Liver (tissue), 3 donors: ENCODE measurements around the gene CACTIN.

Experiments
- CTCF ChIP-seq: fragments of 150-350 bp; IDR thresholded peaks from 2 replicates; pipeline ENCODE4 v1.5.1; 2017; ENCODE audit warnings: improper control_type of control experiment, low read depth, low read length; ENCODE audit not compliant: missing input control
- NR2F2 ChIP-seq: IDR thresholded peaks from 2 replicates; pipeline ENCODE4 v1.6.1; 2016; ENCODE audit warnings: antibody characterized with exemption
- RXRA ChIP-seq, 2 donors: IDR thresholded peaks; 2 replicates each; pipeline ENCODE4 v1.6.1; 2017 to 2018; ENCODE audit warnings: antibody characterized with exemption in 2 of 2, mild to moderate bottlenecking in 1 of 2
- YY1 ChIP-seq: IDR thresholded peaks from 2 replicates; pipeline ENCODE4 v1.6.1; 2016; ENCODE audit warnings: antibody characterized with exemption, mild to moderate bottlenecking
- TF ChIP-seq, protein P1 (sequence below): IDR thresholded peaks from 2 replicates; pipeline ENCODE4 v1.6.1; 2016; ENCODE audit warnings: antibody characterized with exemption, mild to moderate bottlenecking
- TF ChIP-seq, protein P2 (sequence below): IDR thresholded peaks from 2 replicates; pipeline ENCODE4 v1.6.1; 2016; ENCODE audit warnings: antibody characterized with exemption
- TF ChIP-seq, protein P3 (sequence below): IDR thresholded peaks from 2 replicates; pipeline ENCODE4 v1.6.1; 2016; ENCODE audit warnings: antibody characterized with exemption
- donor health status: healthy.
- donor health status: healthy.

DNA sequence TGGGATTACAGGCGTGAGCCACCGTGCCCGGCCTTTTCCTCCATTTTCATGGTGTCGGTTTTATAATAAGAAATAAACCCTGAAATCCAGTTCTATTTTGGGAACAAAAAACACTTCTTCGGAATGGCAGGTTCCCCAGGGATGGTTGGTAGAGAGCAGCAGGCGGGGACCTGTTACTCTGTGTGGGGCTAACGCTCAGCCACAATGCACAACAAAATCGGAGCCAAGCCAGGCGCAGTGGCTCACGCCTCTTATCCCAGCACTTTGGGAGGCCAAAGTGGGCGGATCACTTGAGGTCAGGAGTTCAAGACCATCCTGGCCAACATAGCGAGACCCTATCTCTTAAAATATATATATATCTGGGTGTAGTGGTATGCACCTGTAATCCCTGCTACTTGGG lies 25.6 kb downstream of the CACTIN start:
- TF ChIP-seq NR2F2 (no peak), CTCF (no peak), YY1 (no peak), RXRA (IDR thresholded peaks at IDR 0.05) (no peak)
- TF ChIP-seq, protein P1, sequence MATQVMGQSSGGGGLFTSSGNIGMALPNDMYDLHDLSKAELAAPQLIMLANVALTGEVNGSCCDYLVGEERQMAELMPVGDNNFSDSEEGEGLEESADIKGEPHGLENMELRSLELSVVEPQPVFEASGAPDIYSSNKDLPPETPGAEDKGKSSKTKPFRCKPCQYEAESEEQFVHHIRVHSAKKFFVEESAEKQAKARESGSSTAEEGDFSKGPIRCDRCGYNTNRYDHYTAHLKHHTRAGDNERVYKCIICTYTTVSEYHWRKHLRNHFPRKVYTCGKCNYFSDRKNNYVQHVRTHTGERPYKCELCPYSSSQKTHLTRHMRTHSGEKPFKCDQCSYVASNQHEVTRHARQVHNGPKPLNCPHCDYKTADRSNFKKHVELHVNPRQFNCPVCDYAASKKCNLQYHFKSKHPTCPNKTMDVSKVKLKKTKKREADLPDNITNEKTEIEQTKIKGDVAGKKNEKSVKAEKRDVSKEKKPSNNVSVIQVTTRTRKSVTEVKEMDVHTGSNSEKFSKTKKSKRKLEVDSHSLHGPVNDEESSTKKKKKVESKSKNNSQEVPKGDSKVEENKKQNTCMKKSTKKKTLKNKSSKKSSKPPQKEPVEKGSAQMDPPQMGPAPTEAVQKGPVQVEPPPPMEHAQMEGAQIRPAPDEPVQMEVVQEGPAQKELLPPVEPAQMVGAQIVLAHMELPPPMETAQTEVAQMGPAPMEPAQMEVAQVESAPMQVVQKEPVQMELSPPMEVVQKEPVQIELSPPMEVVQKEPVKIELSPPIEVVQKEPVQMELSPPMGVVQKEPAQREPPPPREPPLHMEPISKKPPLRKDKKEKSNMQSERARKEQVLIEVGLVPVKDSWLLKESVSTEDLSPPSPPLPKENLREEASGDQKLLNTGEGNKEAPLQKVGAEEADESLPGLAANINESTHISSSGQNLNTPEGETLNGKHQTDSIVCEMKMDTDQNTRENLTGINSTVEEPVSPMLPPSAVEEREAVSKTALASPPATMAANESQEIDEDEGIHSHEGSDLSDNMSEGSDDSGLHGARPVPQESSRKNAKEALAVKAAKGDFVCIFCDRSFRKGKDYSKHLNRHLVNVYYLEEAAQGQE: no peak
- TF ChIP-seq, protein P2, sequence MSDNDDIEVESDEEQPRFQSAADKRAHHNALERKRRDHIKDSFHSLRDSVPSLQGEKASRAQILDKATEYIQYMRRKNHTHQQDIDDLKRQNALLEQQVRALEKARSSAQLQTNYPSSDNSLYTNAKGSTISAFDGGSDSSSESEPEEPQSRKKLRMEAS: no peak
- TF ChIP-seq, protein P3, sequence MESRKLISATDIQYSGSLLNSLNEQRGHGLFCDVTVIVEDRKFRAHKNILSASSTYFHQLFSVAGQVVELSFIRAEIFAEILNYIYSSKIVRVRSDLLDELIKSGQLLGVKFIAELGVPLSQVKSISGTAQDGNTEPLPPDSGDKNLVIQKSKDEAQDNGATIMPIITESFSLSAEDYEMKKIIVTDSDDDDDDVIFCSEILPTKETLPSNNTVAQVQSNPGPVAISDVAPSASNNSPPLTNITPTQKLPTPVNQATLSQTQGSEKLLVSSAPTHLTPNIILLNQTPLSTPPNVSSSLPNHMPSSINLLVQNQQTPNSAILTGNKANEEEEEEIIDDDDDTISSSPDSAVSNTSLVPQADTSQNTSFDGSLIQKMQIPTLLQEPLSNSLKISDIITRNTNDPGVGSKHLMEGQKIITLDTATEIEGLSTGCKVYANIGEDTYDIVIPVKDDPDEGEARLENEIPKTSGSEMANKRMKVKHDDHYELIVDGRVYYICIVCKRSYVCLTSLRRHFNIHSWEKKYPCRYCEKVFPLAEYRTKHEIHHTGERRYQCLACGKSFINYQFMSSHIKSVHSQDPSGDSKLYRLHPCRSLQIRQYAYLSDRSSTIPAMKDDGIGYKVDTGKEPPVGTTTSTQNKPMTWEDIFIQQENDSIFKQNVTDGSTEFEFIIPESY: no peak
